Measurements from ENCODE around the gene SKI.

Gene SKI

GRCh38 chr1:2248127-2248826 is 20.2 kb downstream of the SKI start:
- H3K36me3 ChIP-seq (replicated peaks): no peaks in the 10 kb centered on the region
- no peak overlapping the region for H3K27ac ChIP-seq
- in situ Hi-C loops (cut with HindIII; ENCODE audit: low pct_ligation_motif_present, low sequenced_read_pairs): no loop called here
- no peak for DNase-seq
- TF ChIP-seq CTCF (IDR thresholded peaks at IDR 0.05; ENCODE audit: low read depth, low read length, missing control alignments): no peak
- H3K4me3 ChIP-seq (ENCODE audit: low read depth, low read length): no peak overlapping the region
- H3K27me3 ChIP-seq (replicated peaks): no peaks in the 10 kb centered on the region

- in situ Hi-C loops (cut with HindIII; ENCODE audit: low pct_ligation_motif_present, low sequenced_read_pairs): no loop called here
- DNase-seq: no peak
- Histone ChIP-seq H3K27ac (no peak overlapping the region), H3K27me3 (replicated peaks) (no peaks in the 10 kb centered on the region), H3K4me3 (ENCODE audit: low read depth, low read length) (no peak overlapping the region), H3K36me3 (replicated peaks) (peaks cover 5% of the 10 kb centered on the region)
- no peak for TF ChIP-seq CTCF (IDR thresholded peaks at IDR 0.05; ENCODE audit: low read depth, low read length, missing control alignments)
These were observed 20.9 kb downstream of the SKI start for GRCh38 chr1:2248854-2249558.

- Histone ChIP-seq H3K4me3 (ENCODE audit: low read depth, low read length) (no peak overlapping the region), H3K27ac (no peak overlapping the region), H3K27me3 (replicated peaks) (no peaks in the 10 kb centered on the region), H3K36me3 (replicated peaks) (peaks cover 6% of the 10 kb centered on the region)
- no peak for DNase-seq
- TF ChIP-seq CTCF (IDR thresholded peaks at IDR 0.05; ENCODE audit: low read depth, low read length, missing control alignments): no peak
- in situ Hi-C loops (cut with HindIII; ENCODE audit: low pct_ligation_motif_present, low sequenced_read_pairs): no loop called here
These were observed 21.4 kb downstream of the SKI start for GRCh38 chr1:2249559-2249906.

GRCh38 chr1:2250721-2251281 is 22.7 kb downstream of the SKI start:
- Histone ChIP-seq H3K4me3 (ENCODE audit: low read depth, low read length) (no peak overlapping the region), H3K27me3 (replicated peaks) (no peaks in the 10 kb centered on the region), H3K36me3 (replicated peaks) (peaks cover 9% of the 10 kb centered on the region), H3K27ac (no peak overlapping the region)
- no peak for TF ChIP-seq CTCF (IDR thresholded peaks at IDR 0.05; ENCODE audit: low read depth, low read length, missing control alignments)
- no peak for DNase-seq
- in situ Hi-C loops (cut with HindIII; ENCODE audit: low pct_ligation_motif_present, low sequenced_read_pairs): no loop called here

- Histone ChIP-seq H3K27me3 (replicated peaks) (no peaks in the 10 kb centered on the region), H3K36me3 (replicated peaks) (peaks cover 9% of the 10 kb centered on the region), H3K4me3 (ENCODE audit: low read depth, low read length) (no peak overlapping the region), H3K27ac (no peak overlapping the region)
- in situ Hi-C loops (cut with HindIII; ENCODE audit: low pct_ligation_motif_present, low sequenced_read_pairs): no loop called here
- DNase-seq: no peak
- TF ChIP-seq CTCF (IDR thresholded peaks at IDR 0.05; ENCODE audit: low read depth, low read length, missing control alignments): no peak
These were observed 23.2 kb downstream of the SKI start for GRCh38 chr1:2251363-2251762.
